Vagina (tissue), 2 donors: ENCODE data around the gene NANOS2.

Experiments used
- CTCF ChIP-seq, 3 experiments: fragments of 450-650 bp in 2 of 3; fragments of 200-600 bp in 1 of 3; sonication (generic) in 1 of 3; IDR thresholded peaks; one replicate each; pipeline ENCODE4 v1.5.1; 2017 to 2019; ENCODE audit warnings: antibody characterized with exemption in 3 of 3, mild to moderate bottlenecking in 2 of 3, moderate library complexity in 2 of 3
- POLR2A ChIP-seq, 2 donors: fragments of 450-650 bp; IDR thresholded peaks; one replicate each; pipeline ENCODE4 v1.6.1; 2017; ENCODE audit warnings: antibody characterized with exemption in 2 of 2, mild to moderate bottlenecking in 2 of 2, moderate library complexity in 2 of 2
- POLR2AphosphoS5 ChIP-seq, 2 donors: sonication (generic); formaldehyde crosslinking; IDR thresholded peaks; one replicate each; pipeline ENCODE4 v1.9.0; 2017; ENCODE audit warnings: antibody characterized with exemption in 2 of 2, mild to moderate bottlenecking in 2 of 2, low read depth in 1 of 2; ENCODE audit not compliant: insufficient read depth in 1 of 2

- no peak for TF ChIP-seq CTCF (IDR thresholded peaks at IDR 0.05)
- no peak for TF ChIP-seq POLR2AphosphoS5 (IDR thresholded peaks at IDR 0.05; ENCODE audit: insufficient read depth in 1 of 2, low read depth in 1 of 2)
- TF ChIP-seq POLR2A (IDR thresholded peaks at IDR 0.05) = no peak
These were observed 3.3 kb downstream of the NANOS2 start for GRCh38 chr19:45911291-45911690.
